ENCODE data around the gene MGLL. TPM values are rescaled to one million over a fixed set of nuclear protein-coding genes. Genes with fewer than 3 reads are reported as not detected.

MGLL gene
- total RNA-seq, 1 donor from 2014 or later, result 27.3 TPM

DNA sequence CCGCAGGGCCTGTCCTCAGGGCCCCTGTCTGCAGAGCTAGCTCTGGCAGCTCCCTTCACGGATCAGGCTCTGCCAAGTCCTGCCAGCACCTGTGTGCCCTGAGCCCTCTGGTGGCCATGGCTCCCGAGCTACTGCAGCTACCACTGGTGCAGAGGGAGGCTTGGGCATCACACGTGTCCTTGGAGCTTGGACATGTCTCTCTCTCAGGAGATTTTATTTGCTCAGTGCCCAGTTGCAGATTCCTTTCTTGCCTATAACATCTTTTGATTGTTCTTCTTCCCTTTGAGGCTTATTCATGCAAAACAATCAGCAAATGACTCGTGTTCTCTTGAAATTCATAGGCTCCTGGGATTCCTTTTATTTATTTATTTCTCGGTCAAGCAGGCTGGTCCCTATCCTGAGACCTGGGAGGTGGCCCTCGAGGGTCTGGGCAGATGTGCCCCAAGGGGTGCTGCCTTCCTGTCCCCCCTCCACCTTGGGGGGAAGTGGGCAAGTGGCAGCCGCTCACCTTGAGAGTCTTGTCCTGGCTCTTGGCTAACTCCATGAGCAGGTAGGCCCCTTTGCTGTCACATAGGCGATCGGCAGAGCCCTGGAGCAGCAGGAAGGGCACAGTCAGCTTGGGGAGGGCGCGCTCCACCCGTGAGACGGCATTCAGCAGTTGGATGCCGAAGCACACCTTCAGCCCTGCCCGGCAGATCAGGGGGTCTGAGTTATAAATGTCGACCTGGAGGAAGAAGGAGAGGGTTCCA lies 127.7 kb downstream of the MGLL start:
- FAIRE-seq (no peak), DNase-seq (ENCODE audit: low read depth) (no peak)
- H3K9me3 ChIP-seq (ENCODE audit: insufficient read depth, low read depth, low read length), result no peaks in the 10 kb centered on the region
- Mint-ChIP-seq H3K4me3 (ENCODE audit: unreplicated experiment) (no peak overlapping the region), H3K27me3 (ENCODE audit: low read depth, unreplicated experiment) (no peaks in the 10 kb centered on the region), H3K9me3 (ENCODE audit: unreplicated experiment) (no peaks in the 10 kb centered on the region), H3K27ac (ENCODE audit: unreplicated experiment) (no peak overlapping the region), H3K4me1 (ENCODE audit: low read depth, unreplicated experiment) (peaks cover 21% of the 10 kb centered on the region), H3K36me3 (ENCODE audit: low read depth, unreplicated experiment) (peaks cover 8% of the 10 kb centered on the region)
- H3K4me3 ChIP-seq (ENCODE audit: insufficient read depth, low read depth, low read length), result no peak overlapping the region
- no peaks in the 10 kb centered on the region for H3K36me3 ChIP-seq (ENCODE audit: insufficient read depth, low read length)
- H3K79me2 ChIP-seq (ENCODE audit: insufficient read depth, low read length), result no peaks in the 10 kb centered on the region
- no peak overlapping the region for H3K9ac ChIP-seq (ENCODE audit: low read length)
- H3K4me1 ChIP-seq (ENCODE audit: insufficient read depth, low read length), result peaks cover 43% of the 10 kb centered on the region
- no peaks in the 10 kb centered on the region for H4K20me1 ChIP-seq (ENCODE audit: insufficient read depth, low read length)
- H2AFZ ChIP-seq (ENCODE audit: low read depth, low read length), result no peak overlapping the region
- H3K27ac ChIP-seq (ENCODE audit: low read depth, low read length), result no peak overlapping the region
- TF ChIP-seq EZH2 (IDR thresholded peaks at IDR 0.05; ENCODE audit: insufficient read depth, low read length) (no peak), CTCF (IDR thresholded peaks at IDR 0.05; ENCODE audit: insufficient read depth, low read depth, low read length) (peak; percentile 20)
- H3K4me2 ChIP-seq (ENCODE audit: low read length), result no peak overlapping the region
- no peaks in the 10 kb centered on the region for H3K27me3 ChIP-seq (ENCODE audit: insufficient read depth, low read length)

DNA sequence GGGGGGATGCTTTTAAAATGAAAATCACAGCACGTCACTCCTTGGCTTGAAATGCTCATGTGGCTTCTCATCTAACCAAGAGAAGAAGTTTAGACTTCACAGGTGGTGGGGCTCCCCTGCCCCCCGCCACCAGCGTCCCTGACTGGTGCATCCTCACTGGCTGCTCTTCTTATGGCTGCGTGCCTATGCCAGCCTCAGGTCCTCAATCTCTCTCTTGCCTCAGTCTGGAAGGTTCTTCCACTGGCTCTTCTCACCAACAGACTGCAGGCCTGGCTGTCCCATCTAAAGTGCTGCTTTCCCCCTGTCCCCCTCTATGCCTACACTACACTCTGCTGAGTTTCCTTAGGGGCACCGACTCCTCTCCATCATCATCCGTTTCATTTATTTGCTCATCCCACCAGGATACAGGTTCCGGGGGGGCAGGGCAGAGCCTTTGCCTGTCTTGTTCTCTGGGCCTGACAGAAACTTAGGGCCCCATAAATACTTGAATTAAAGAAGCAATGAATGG lies 128.9 kb downstream of the MGLL start:
- Mint-ChIP-seq H3K4me1 (ENCODE audit: low read depth, unreplicated experiment) (peaks cover 29% of the 10 kb centered on the region), H3K9me3 (ENCODE audit: unreplicated experiment) (no peaks in the 10 kb centered on the region), H3K4me3 (ENCODE audit: unreplicated experiment) (no peak overlapping the region), H3K36me3 (ENCODE audit: low read depth, unreplicated experiment) (peaks cover 8% of the 10 kb centered on the region), H3K27ac (ENCODE audit: unreplicated experiment) (no peak overlapping the region), H3K27me3 (ENCODE audit: low read depth, unreplicated experiment) (no peaks in the 10 kb centered on the region)
- DNase-seq (ENCODE audit: low read depth) (no peak), FAIRE-seq (no peak)
- Histone ChIP-seq H3K79me2 (ENCODE audit: insufficient read depth, low read length) (no peaks in the 10 kb centered on the region), H3K36me3 (ENCODE audit: insufficient read depth, low read length) (no peaks in the 10 kb centered on the region), H3K4me2 (ENCODE audit: low read length) (no peak overlapping the region), H3K27me3 (ENCODE audit: insufficient read depth, low read length) (no peaks in the 10 kb centered on the region), H3K9me3 (ENCODE audit: insufficient read depth, low read depth, low read length) (no peaks in the 10 kb centered on the region), H3K4me1 (ENCODE audit: insufficient read depth, low read length) (peaks cover 46% of the 10 kb centered on the region), H2AFZ (ENCODE audit: low read depth, low read length) (no peak overlapping the region), H4K20me1 (ENCODE audit: insufficient read depth, low read length) (no peaks in the 10 kb centered on the region), H3K9ac (ENCODE audit: low read length) (no peak overlapping the region), H3K4me3 (ENCODE audit: insufficient read depth, low read depth, low read length) (no peak overlapping the region), H3K27ac (ENCODE audit: low read depth, low read length) (no peak overlapping the region)
- TF ChIP-seq CTCF (IDR thresholded peaks at IDR 0.05; ENCODE audit: insufficient read depth, low read depth, low read length), result no peak
- TF ChIP-seq EZH2 (IDR thresholded peaks at IDR 0.05; ENCODE audit: insufficient read depth, low read length), result no peak
